HG03565 (cell line): ENCODE results near the gene ABCB7.
"Not testable (repeated sequence)": the region's sequence is repeated elsewhere in the genome, so short reads cannot be mapped to it uniquely, and the experiment has no call there.

ENCODE experiments used
- ATAC-seq: cut with Tn5 transposase; IDR thresholded peaks from one replicate; pipeline ENCODE4 v1.9.1; 2021; ENCODE audit warnings: mild to moderate bottlenecking, moderate library complexity; ENCODE audit not compliant: unreplicated experiment

ABCB7 gene

GRCh38 chrX:75155827-75156525, at the start of gene ABCB7:
ABCB7 (minus strand) TSS chrX:75156283; CDS start chrX:75156272, 11 bp downstream.
- peak; percentile 81 for ATAC-seq

GRCh38 chrX:75188415-75189206, 32.5 kb upstream of the ABCB7 start:
- ATAC-seq, result not testable (repeated sequence)

GRCh38 chrX:75181721-75182120, 25.6 kb upstream of the ABCB7 start:
- ATAC-seq, result no peak

GRCh38 chrX:75179536-75180293, 23.6 kb upstream of the ABCB7 start:
- not testable (repeated sequence) for ATAC-seq

- not testable (repeated sequence) for ATAC-seq
Measured at GRCh38 chrX:75172257-75172890, 16.3 kb upstream of the ABCB7 start.

- no peak for ATAC-seq
Measured at GRCh38 chrX:75158054-75158453, 2.0 kb upstream of the ABCB7 start.

- no peak for ATAC-seq
Measured at GRCh38 chrX:75156531-75156945, 455 bp upstream of the ABCB7 start.

GRCh38 chrX:75155447-75155826, 646 bp downstream of the ABCB7 start:
- ATAC-seq, result peak; percentile 56

GRCh38 chrX:75154871-75155270, 1.2 kb downstream of the ABCB7 start:
- no peak for ATAC-seq

GRCh38 chrX:75151827-75152592, 4.1 kb downstream of the ABCB7 start:
- no peak for ATAC-seq

GRCh38 chrX:75149654-75150053, 6.4 kb downstream of the ABCB7 start:
- ATAC-seq, result no peak

GRCh38 chrX:75132672-75133071, 23.4 kb downstream of the ABCB7 start:
- no peak for ATAC-seq

GRCh38 chrX:75131973-75132627, 24.0 kb downstream of the ABCB7 start:
- no peak for ATAC-seq

- not testable (repeated sequence) for ATAC-seq
Measured at GRCh38 chrX:75129069-75129468, 27.0 kb downstream of the ABCB7 start.

- no peak for ATAC-seq
Measured at GRCh38 chrX:75118296-75118695, 37.8 kb downstream of the ABCB7 start.

GRCh38 chrX:75115707-75116413, 40.2 kb downstream of the ABCB7 start:
- ATAC-seq, result no peak

GRCh38 chrX:75114638-75115037, 41.4 kb downstream of the ABCB7 start:
- ATAC-seq, result no peak

- ATAC-seq, result no peak
Measured at GRCh38 chrX:75113664-75114063, 42.4 kb downstream of the ABCB7 start.

- no peak for ATAC-seq
Measured at GRCh38 chrX:75107863-75108509, 48.1 kb downstream of the ABCB7 start.
